Activated CD4-positive, alpha-beta T cell treated with anti-CD3 and anti-CD28 coated beads, Interleukin-2, amount 10 ng/mL, durations not matched to agents 7 days and 5 days (primary cell): Measurements from ENCODE around the gene FCGR1A. TPM values are rescaled to one million over a fixed set of nuclear protein-coding genes. Genes with fewer than 3 reads are reported as not detected.
A peak's percentile ranks its signal among the peaks of the same experiment; 100 is the strongest.
"Not testable (repeated sequence)": the region's sequence is repeated elsewhere in the genome, so short reads cannot be mapped to it uniquely, and the experiment has no call there.

Source experiments
- CTCF ChIA-PET: fragments of 350-600 bp; sonication (Branson Sonifier 250); formaldehyde crosslinking; loops from one replicate; lab custom pipeline; 2021; ENCODE audit warnings: antibody characterized with exemption; lab: Charles Lee
- POLR2A ChIA-PET: fragments of 350-600 bp; sonication (Branson Sonifier 250); formaldehyde crosslinking; loops from one replicate; lab custom pipeline; 2021; ENCODE audit warnings: antibody characterized with exemption; lab: Charles Lee
- DNase-seq: peaks from one replicate; pipeline ENCODE4 v3.0.0-alpha.2; 2020
- H3K27ac Mint-ChIP-seq: one replicate; pipeline ENCODE4 v1.8.0; 2021; ENCODE audit warnings: mild to moderate bottlenecking, moderate library complexity, mixed read lengths
- H3K27me3 Mint-ChIP-seq: one replicate; pipeline ENCODE4 v1.8.0; 2021; ENCODE audit warnings: mixed read lengths
- H3K36me3 Mint-ChIP-seq: one replicate; pipeline ENCODE4 v1.8.0; 2021; ENCODE audit warnings: low read depth, mixed read lengths
- H3K4me1 Mint-ChIP-seq: one replicate; pipeline ENCODE4 v1.8.0; 2021; ENCODE audit warnings: mixed read lengths
- H3K4me3 Mint-ChIP-seq: one replicate; pipeline ENCODE4 v1.8.0; 2021; ENCODE audit warnings: mild to moderate bottlenecking, moderate library complexity, mixed read lengths
- H3K9me3 Mint-ChIP-seq: one replicate; pipeline ENCODE4 v1.8.0; 2021; ENCODE audit warnings: mixed read lengths
- total RNA-seq, 2 experiments: library from RNA; stranded (reverse); gene quantifications; one replicate each; pipeline ENCODE4 v1.2.3, GENCODE V29; 2021

FCGR1A gene
- total RNA-seq, 2 experiments from 2014 or later: not detected

GRCh38 chr1:149787688-149788451, 5.4 kb downstream of the FCGR1A start:
- H3K36me3 Mint-ChIP-seq, H3K4me1 Mint-ChIP-seq: not testable (repeated sequence)

GRCh38 chr1:149792502-149792901, 10.0 kb downstream of the FCGR1A start:
- POLR2A ChIA-PET, H3K9me3 Mint-ChIP-seq, H3K4me1 Mint-ChIP-seq, H3K36me3 Mint-ChIP-seq, CTCF ChIA-PET, H3K27me3 Mint-ChIP-seq: not testable (repeated sequence)
- DNase-seq: peak; percentile 55
- H3K4me3 Mint-ChIP-seq: peak overlapping the region; percentile 98
- peak overlapping the region; percentile 99 for H3K27ac Mint-ChIP-seq

More at GRCh38 chr1:149787688-149788451, 5.4 kb downstream of the FCGR1A start:
- CTCF ChIA-PET, H3K9me3 Mint-ChIP-seq, POLR2A ChIA-PET, H3K4me3 Mint-ChIP-seq, H3K27me3 Mint-ChIP-seq, DNase-seq, H3K27ac Mint-ChIP-seq: not testable (repeated sequence)

GRCh38 chr1:149792912-149793515, 10.5 kb downstream of the FCGR1A start:
- H3K27ac Mint-ChIP-seq, POLR2A ChIA-PET, H3K4me1 Mint-ChIP-seq, H3K36me3 Mint-ChIP-seq, CTCF ChIA-PET, H3K9me3 Mint-ChIP-seq, H3K27me3 Mint-ChIP-seq: not testable (repeated sequence)
- DNase-seq: peak; percentile 77
- H3K4me3 Mint-ChIP-seq: peak overlapping the region; percentile 48

- DNase-seq, POLR2A ChIA-PET, H3K27me3 Mint-ChIP-seq, H3K4me1 Mint-ChIP-seq, CTCF ChIA-PET, H3K9me3 Mint-ChIP-seq, H3K4me3 Mint-ChIP-seq, H3K36me3 Mint-ChIP-seq, H3K27ac Mint-ChIP-seq: not testable (repeated sequence)
Measured at GRCh38 chr1:149793885-149794284, 11.4 kb downstream of the FCGR1A start.

GRCh38 chr1:149801628-149802027, 19.1 kb downstream of the FCGR1A start:
- H3K4me1 Mint-ChIP-seq, DNase-seq, H3K9me3 Mint-ChIP-seq, H3K27me3 Mint-ChIP-seq, H3K36me3 Mint-ChIP-seq, CTCF ChIA-PET, H3K27ac Mint-ChIP-seq, POLR2A ChIA-PET, H3K4me3 Mint-ChIP-seq: not testable (repeated sequence)

- CTCF ChIA-PET, H3K4me1 Mint-ChIP-seq, DNase-seq, H3K36me3 Mint-ChIP-seq, H3K27me3 Mint-ChIP-seq, H3K27ac Mint-ChIP-seq, H3K9me3 Mint-ChIP-seq, POLR2A ChIA-PET, H3K4me3 Mint-ChIP-seq: not testable (repeated sequence)
Measured at GRCh38 chr1:149804417-149805080, 22.1 kb downstream of the FCGR1A start.

- CTCF ChIA-PET, POLR2A ChIA-PET, H3K27me3 Mint-ChIP-seq, H3K36me3 Mint-ChIP-seq, H3K9me3 Mint-ChIP-seq: not testable (repeated sequence)
- Mint-ChIP-seq H3K4me3 (peak overlapping the region; percentile 56), H3K4me1 (peaks cover 12% of the 10 kb centered on the region), H3K27ac (peak overlapping the region; percentile 46)
- DNase-seq: peak; percentile 28
Measured at GRCh38 chr1:149810697-149811405, 28.4 kb downstream of the FCGR1A start.

GRCh38 chr1:149811514-149811889, 29.0 kb downstream of the FCGR1A start:
- H3K27me3 Mint-ChIP-seq, CTCF ChIA-PET, H3K9me3 Mint-ChIP-seq, POLR2A ChIA-PET, H3K36me3 Mint-ChIP-seq: not testable (repeated sequence)
- Mint-ChIP-seq H3K27ac (peak overlapping the region; percentile 100), H3K4me1 (peaks cover 12% of the 10 kb centered on the region), H3K4me3 (peak overlapping the region; percentile 94)
- peak; percentile 19 for DNase-seq

- H3K9me3 Mint-ChIP-seq, H3K36me3 Mint-ChIP-seq, CTCF ChIA-PET, H3K27me3 Mint-ChIP-seq: not testable (repeated sequence)
- Mint-ChIP-seq H3K4me1 (peaks cover 12% of the 10 kb centered on the region), H3K27ac (peak overlapping the region; percentile 100), H3K4me3 (peak overlapping the region; percentile 94)
- peak; percentile 90 for DNase-seq
- POLR2A ChIA-PET: interaction anchor here (1.1 kb wide), 1 partner anchor 75 kb away, joined by 3 read pairs; a partner anchor contains a TSS
Measured at GRCh38 chr1:149811890-149812829, 29.7 kb downstream of the FCGR1A start.

- H3K27me3 Mint-ChIP-seq, H3K36me3 Mint-ChIP-seq, H3K9me3 Mint-ChIP-seq, CTCF ChIA-PET: not testable (repeated sequence)
- DNase-seq: peak; percentile 78
- POLR2A ChIA-PET: interaction anchor here (1.1 kb wide), 1 partner anchor 74 kb away, joined by 3 read pairs; a partner anchor contains a TSS
- H3K4me3 Mint-ChIP-seq: peak overlapping the region; percentile 94
- H3K27ac Mint-ChIP-seq: peak overlapping the region; percentile 100
- peaks cover 12% of the 10 kb centered on the region for H3K4me1 Mint-ChIP-seq
Measured at GRCh38 chr1:149812893-149813801, 30.7 kb downstream of the FCGR1A start.

- POLR2A ChIA-PET: interaction anchor here (0.6 kb wide), 1 partner anchor 66 kb away, joined by 3 read pairs; a partner anchor contains a TSS
- H3K4me3 Mint-ChIP-seq, H3K4me1 Mint-ChIP-seq, H3K27me3 Mint-ChIP-seq, DNase-seq, H3K9me3 Mint-ChIP-seq, H3K36me3 Mint-ChIP-seq, CTCF ChIA-PET, H3K27ac Mint-ChIP-seq: not testable (repeated sequence)
Measured at GRCh38 chr1:149820387-149820786, 37.9 kb downstream of the FCGR1A start.
